SK-N-DZ (cell line): ENCODE results near the gene TOX2.

ENCODE experiments used
- DNase-seq: peaks from one replicate; pipeline ENCODE4 v3.0.0-alpha.2; 2015; ENCODE audit warnings: low spot score

Gene TOX2

GRCh38 chr20:43959079-43959919, 44.6 kb downstream of the TOX2 start:
- DNase-seq, result no peak

GRCh38 chr20:43959920-43960227, 45.2 kb downstream of the TOX2 start:
- no peak for DNase-seq

- no peak for DNase-seq
Observed at GRCh38 chr20:43960231-43960630, 45.6 kb downstream of the TOX2 start.

GRCh38 chr20:43961116-43961515, 46.5 kb downstream of the TOX2 start:
- DNase-seq, result no peak

- DNase-seq, result no peak
Observed at GRCh38 chr20:43961541-43962471, 47.2 kb downstream of the TOX2 start.

GRCh38 chr20:43962530-43962929, 47.9 kb downstream of the TOX2 start:
- no peak for DNase-seq

GRCh38 chr20:43963233-43963632, 48.6 kb downstream of the TOX2 start:
- no peak for DNase-seq

GRCh38 chr20:43963872-43964791, 49.5 kb downstream of the TOX2 start:
- DNase-seq, result no peak

GRCh38 chr20:43968341-43969000, 53.8 kb downstream of the TOX2 start:
- DNase-seq, result no peak

- no peak for DNase-seq
Observed at GRCh38 chr20:43969028-43969447, 54.4 kb downstream of the TOX2 start.

- no peak for DNase-seq
Observed at GRCh38 chr20:43969501-43970182, 55.0 kb downstream of the TOX2 start.

GRCh38 chr20:43971267-43971666, 56.6 kb downstream of the TOX2 start:
- no peak for DNase-seq

- no peak for DNase-seq
Observed at GRCh38 chr20:43972051-43972450, 57.4 kb downstream of the TOX2 start.

- no peak for DNase-seq
Observed at GRCh38 chr20:43972692-43973091, 58.0 kb downstream of the TOX2 start.

- DNase-seq, result no peak
Observed at GRCh38 chr20:43973231-43973630, 58.6 kb downstream of the TOX2 start.

- DNase-seq, result no peak
Observed at GRCh38 chr20:43973671-43974450, 59.2 kb downstream of the TOX2 start.

- no peak for DNase-seq
Observed at GRCh38 chr20:43974695-43975094, 60.0 kb downstream of the TOX2 start.

- DNase-seq, result no peak
Observed at GRCh38 chr20:43975096-43975768, 60.6 kb downstream of the TOX2 start.

- no peak for DNase-seq
Observed at GRCh38 chr20:43976547-43976946, 61.9 kb downstream of the TOX2 start.
